ENCODE measurements around the gene SEC16B.

SEC16B gene

DNA sequence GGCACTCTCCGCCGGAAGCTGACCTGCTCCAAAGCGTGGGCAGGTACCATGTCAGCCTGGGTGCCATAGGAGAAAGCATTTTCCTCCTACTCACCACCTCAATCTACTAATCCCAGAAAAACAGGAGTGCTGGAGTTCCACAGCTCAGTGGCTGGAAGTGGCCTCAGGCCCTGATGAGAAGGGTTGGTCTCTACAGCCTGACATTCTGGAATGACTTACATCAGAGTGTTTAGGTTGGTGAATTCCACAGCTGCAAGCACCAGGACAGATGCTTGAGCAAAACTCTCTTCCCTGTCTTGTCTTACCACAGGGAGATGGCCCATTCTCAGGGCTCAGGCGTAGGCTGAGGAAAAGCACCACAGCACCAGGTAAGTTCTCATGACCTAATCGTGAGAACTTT is 5.5 kb downstream of the SEC16B start:
- Histone ChIP-seq H3K79me2 (ENCODE audit: insufficient read depth, low read length) (no peaks in the 10 kb centered on the region), H3K9me2 (ENCODE audit: low read depth, low read length) (no peaks in the 10 kb centered on the region), H3K36me3 (ENCODE audit: insufficient read depth, low read length) (no peaks in the 10 kb centered on the region), H2AFZ (ENCODE audit: low read length) (no peak overlapping the region), H3F3A (ENCODE audit: insufficient read depth, low read length) (no peaks in the 10 kb centered on the region), H4K20me1 (ENCODE audit: insufficient read depth, low read length) (no peaks in the 10 kb centered on the region), H3K4me1 (ENCODE audit: insufficient read depth, low read length, severe bottlenecking) (no peaks in the 10 kb centered on the region), H3K9ac (ENCODE audit: low read length) (no peak overlapping the region), H3K9me3 (ENCODE audit: low read length) (no peaks in the 10 kb centered on the region), H3K4me2 (ENCODE audit: low read length) (no peak overlapping the region), H3K4me3 (ENCODE audit: low read depth, low read length, poor library complexity, severe bottlenecking) (no peak overlapping the region), H3K27ac (ENCODE audit: low read depth, low read length, poor library complexity, severe bottlenecking) (no peak overlapping the region), H3K27me3 (ENCODE audit: insufficient read depth, low read length) (no peaks in the 10 kb centered on the region)
- TF ChIP-seq EZH2 (IDR thresholded peaks at IDR 0.05; ENCODE audit: borderline replicate concordance, low read length): no peak
- TF ChIP-seq CTCF (IDR thresholded peaks at IDR 0.05; ENCODE audit: low read length): no peak

GRCh38 chr1:177960939-177961622 is 8.8 kb downstream of the SEC16B start:
- no peaks in the 10 kb centered on the region for H3K27me3 ChIP-seq (ENCODE audit: insufficient read depth, low read length)
- no peak overlapping the region for H3K4me3 ChIP-seq (ENCODE audit: low read depth, low read length, poor library complexity, severe bottlenecking)
- H3K4me2 ChIP-seq (ENCODE audit: low read length): no peak overlapping the region
- TF ChIP-seq CTCF (IDR thresholded peaks at IDR 0.05; ENCODE audit: low read length) (no peak), EZH2 (IDR thresholded peaks at IDR 0.05; ENCODE audit: borderline replicate concordance, low read length) (no peak)
- no peaks in the 10 kb centered on the region for H3K4me1 ChIP-seq (ENCODE audit: insufficient read depth, low read length, severe bottlenecking)
- no peak overlapping the region for H3K27ac ChIP-seq (ENCODE audit: low read depth, low read length, poor library complexity, severe bottlenecking)
- H3F3A ChIP-seq (ENCODE audit: insufficient read depth, low read length): no peaks in the 10 kb centered on the region
- no peaks in the 10 kb centered on the region for H3K36me3 ChIP-seq (ENCODE audit: insufficient read depth, low read length)
- no peaks in the 10 kb centered on the region for H3K9me2 ChIP-seq (ENCODE audit: low read depth, low read length)
- no peak overlapping the region for H3K9ac ChIP-seq (ENCODE audit: low read length)
- H2AFZ ChIP-seq (ENCODE audit: low read length): no peak overlapping the region
- no peaks in the 10 kb centered on the region for H3K9me3 ChIP-seq (ENCODE audit: low read length)
- no peaks in the 10 kb centered on the region for H3K79me2 ChIP-seq (ENCODE audit: insufficient read depth, low read length)
- H4K20me1 ChIP-seq (ENCODE audit: insufficient read depth, low read length): no peaks in the 10 kb centered on the region

DNA sequence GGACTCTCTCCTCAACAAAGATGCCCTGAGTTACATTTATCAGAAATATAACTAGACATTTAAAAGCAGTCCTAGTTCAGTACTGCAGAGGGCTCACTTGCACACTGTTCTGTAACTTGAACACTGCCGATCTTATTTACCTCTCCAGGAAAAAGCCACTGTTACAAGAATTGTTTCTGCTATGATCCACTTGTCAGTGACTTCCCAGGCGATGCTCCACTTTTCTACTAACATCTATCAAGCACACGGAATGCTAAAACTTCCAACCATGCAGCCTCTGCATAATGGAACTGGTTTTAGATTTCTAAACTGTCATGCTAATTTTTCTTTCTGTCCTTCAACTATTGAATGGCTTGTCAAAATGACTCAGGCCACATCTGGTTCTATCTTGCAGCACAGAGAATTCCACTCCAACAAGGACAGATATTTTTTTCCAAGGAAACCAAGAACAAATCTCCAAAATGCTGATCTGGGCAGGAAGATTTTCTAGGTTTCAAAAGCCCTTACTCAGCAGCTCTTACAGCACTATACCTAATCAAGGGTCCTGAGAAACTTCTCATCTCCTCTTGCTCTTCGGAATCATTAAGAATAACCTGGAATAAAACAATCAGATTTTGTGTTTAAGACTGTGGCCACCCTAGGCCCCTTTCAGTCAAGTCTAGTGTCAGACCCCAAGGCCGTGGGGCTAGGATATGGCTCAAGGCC is 9.9 kb downstream of the SEC16B start:
- no peaks in the 10 kb centered on the region for H3F3A ChIP-seq (ENCODE audit: insufficient read depth, low read length)
- H2AFZ ChIP-seq (ENCODE audit: low read length): no peak overlapping the region
- no peaks in the 10 kb centered on the region for H3K79me2 ChIP-seq (ENCODE audit: insufficient read depth, low read length)
- no peaks in the 10 kb centered on the region for H3K9me3 ChIP-seq (ENCODE audit: low read length)
- TF ChIP-seq CTCF (IDR thresholded peaks at IDR 0.05; ENCODE audit: low read length): no peak; the same call in 1 of the 2 replicates
- no peak for TF ChIP-seq EZH2 (IDR thresholded peaks at IDR 0.05; ENCODE audit: borderline replicate concordance, low read length)
- H3K9me2 ChIP-seq (ENCODE audit: low read depth, low read length): no peaks in the 10 kb centered on the region
- no peaks in the 10 kb centered on the region for H3K36me3 ChIP-seq (ENCODE audit: insufficient read depth, low read length)
- no peak overlapping the region for H3K4me3 ChIP-seq (ENCODE audit: low read depth, low read length, poor library complexity, severe bottlenecking)
- no peak overlapping the region for H3K27ac ChIP-seq (ENCODE audit: low read depth, low read length, poor library complexity, severe bottlenecking)
- H3K4me1 ChIP-seq (ENCODE audit: insufficient read depth, low read length, severe bottlenecking): no peaks in the 10 kb centered on the region
- no peaks in the 10 kb centered on the region for H3K27me3 ChIP-seq (ENCODE audit: insufficient read depth, low read length)
- H3K9ac ChIP-seq (ENCODE audit: low read length): no peak overlapping the region
- H4K20me1 ChIP-seq (ENCODE audit: insufficient read depth, low read length): no peaks in the 10 kb centered on the region
- no peak overlapping the region for H3K4me2 ChIP-seq (ENCODE audit: low read length)

Data from OCI-LY1 (cell line).